OCI-M2 (cell line): ENCODE results near the gene PITPNM2.
"Not testable (repeated sequence)": the region's sequence is repeated elsewhere in the genome, so short reads cannot be mapped to it uniquely, and the experiment has no call there.

Experiments used
- DNase-seq: peaks from one replicate; lab custom pipeline; 2025; ENCODE audit not compliant: unreplicated experiment; lab: John Stamatoyannopoulos, UW

PITPNM2 gene

DNA sequence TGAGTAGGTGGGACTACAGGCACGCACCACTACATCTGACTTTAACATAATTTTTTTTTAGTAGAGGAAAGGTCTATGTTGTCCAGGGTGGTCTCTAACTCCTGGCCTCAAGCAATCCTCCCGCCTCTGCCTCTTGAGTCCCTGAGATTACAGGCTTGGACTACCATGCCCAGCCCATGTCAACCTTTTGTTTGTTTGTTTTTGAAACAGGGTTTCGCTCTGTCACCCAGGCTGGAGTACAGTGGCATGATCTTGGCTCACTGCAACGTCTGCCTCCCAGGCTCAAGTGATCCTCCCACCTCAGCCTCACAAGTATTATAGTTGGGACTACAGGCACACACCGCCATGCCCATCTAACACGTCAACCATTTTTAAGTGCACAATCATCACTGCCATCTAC, 29.2 kb downstream of the PITPNM2 start:
- no peak for DNase-seq

DNA sequence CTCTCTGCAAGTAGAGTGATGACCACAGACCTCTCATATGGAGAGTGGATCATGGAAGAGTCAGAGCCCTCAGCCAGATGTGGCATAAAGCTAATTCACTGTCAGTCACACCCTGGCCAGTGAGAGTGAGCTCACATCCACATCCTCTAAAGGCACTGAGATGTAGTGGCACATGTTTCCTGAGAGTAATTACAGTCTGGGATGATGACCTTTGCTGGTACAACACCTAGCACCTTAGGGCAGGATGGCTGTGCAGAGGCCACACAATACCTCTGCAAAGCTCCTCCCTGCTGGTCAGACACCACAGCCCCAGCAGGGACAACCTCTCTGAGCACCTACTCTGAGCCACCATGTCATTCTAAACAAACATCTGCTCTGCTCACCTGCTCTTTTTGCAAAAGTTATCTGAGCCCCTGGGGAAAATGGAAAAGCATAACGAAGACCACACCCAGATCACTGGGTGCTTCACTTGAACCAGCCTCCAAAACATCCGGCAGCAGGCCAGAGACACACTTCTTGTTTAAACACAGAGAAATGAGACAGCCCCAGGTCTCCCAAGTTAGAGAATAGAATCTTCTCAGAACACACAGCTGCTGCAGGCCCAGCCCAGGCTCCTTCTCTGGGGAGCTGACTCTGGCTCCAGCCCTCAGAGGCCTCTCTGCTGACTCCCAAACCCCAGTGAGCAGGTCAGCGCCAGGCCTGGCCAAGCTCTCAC, 30.3 kb downstream of the PITPNM2 start:
- DNase-seq, result no peak

DNA sequence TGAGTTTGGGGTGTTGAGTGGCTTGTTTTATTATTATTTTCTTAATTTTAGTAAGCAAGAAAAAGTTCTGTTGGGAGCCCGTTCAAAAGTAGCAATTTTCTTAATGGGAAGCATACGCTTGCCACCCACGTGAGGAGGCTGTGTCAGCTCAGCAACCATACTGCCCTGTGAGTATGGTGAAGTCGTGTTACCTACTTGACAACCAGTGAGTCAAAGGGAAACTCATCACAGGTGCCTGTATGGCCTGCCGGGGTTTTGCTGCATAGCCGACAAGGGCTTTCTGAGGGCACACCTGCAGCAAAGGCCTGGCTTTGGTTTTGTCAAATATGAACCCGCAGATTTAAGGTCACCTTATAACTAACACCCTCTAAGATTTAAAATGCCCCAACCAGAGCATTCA, 31.1 kb downstream of the PITPNM2 start:
- no peak for DNase-seq

DNA sequence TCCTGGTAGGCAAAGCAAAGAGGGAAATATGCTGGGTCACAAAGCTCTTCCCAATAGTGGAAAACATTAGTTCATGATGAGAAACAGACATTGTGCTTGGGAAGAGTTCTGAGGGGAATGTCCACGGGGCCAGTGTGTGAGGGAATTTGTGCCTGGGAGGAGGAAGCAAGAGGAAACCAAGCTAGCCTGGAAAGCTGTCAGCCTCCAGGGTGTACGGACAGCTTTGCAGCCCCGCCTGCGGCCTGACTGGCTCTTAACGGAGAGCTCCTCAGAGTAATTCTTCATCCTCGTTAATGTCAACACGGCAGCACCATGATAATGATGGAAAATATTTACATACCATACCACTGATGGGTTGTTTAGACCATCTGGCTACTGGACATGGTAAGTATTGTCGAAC, 32.4 kb downstream of the PITPNM2 start:
- no peak for DNase-seq

DNA sequence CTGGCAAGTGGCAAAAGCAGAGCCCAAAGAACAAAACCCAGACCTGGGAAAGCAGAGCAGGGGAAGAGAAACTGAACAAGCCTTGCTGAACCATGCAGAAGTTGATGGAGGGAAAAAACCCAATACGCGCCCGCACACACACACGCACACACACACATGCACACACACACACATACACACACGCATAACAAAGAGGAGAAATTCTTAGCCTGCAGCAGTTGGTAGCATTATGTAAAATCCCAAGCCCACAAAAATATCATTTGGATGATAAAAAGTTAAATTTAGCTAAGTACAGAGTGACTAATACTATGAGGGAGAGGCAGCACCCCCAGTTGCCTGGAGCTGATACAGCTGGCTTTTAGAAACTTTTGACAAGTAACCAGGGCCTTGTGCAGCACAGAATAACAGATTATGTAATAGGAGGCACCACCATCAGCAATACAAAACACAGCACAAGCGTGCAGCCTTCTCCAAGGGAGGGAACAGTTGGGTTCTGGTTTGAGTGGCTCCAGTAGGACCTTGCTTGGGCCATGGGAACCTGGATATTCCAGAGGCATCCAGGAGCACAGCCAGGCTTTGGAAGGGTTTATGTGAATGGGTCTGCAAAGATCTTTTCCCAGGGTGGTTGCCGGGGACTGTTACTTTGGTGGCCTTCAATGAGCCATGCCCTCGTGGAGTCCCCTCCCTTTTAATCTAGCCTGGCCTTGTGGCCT, 35.3 kb downstream of the PITPNM2 start:
- no peak for DNase-seq

DNA sequence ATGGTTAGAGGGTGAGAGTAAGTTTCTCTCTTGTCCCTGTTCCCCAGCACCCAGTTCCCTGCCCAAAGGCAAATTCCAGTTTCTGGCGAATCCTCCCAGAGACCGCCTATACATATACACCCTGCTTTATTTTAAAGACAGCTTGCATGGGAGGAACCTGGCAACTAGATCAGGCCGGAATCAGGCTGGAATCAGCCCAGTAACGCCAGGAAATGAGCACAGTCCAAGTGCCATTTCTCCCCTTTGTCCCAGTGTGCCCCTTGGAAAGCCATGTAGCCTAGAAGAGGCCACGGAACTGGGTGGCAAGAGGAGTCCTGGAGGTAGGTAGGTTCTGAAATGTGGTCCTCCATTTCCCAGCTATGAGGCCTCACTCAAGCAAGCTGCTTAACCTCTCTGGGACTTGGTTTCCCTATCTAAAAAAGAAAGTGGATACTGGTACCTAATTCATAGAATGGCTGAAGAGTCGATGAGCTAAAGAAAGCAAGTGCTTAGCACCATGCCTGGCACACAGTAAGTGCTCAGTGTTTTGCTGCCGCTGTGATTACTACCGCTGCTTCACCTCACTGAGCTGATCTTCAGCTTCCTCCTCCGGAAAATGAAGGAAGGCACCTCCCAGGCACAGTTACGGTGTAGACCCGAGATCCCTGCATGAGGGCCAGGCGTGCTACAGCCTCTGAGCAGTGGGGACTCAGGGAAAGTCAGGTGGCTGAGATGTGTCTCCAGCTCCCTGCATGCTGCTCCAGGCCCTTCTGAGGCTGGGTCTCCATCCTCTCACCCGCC, 36.4 kb downstream of the PITPNM2 start:
- DNase-seq, result no peak

DNA sequence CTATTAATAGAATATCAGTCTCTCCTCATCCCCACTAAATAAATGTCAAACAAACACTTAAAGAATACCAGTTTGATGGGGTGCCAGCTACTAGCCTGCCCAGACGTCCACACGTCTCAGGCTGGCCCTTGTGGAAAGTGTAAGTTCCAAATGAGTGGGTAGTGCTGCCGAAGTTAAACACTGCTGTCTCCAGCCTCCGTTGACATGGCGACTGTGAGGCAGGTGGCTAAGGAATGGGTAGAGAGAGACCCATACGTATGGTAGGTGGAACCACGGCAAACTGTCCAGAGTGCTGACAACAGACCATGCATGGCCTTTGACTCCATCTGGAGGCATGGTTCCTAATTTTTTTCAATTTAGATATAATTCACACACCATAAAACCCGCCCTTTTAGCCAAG, 37.9 kb downstream of the PITPNM2 start:
- DNase-seq, result no peak

DNA sequence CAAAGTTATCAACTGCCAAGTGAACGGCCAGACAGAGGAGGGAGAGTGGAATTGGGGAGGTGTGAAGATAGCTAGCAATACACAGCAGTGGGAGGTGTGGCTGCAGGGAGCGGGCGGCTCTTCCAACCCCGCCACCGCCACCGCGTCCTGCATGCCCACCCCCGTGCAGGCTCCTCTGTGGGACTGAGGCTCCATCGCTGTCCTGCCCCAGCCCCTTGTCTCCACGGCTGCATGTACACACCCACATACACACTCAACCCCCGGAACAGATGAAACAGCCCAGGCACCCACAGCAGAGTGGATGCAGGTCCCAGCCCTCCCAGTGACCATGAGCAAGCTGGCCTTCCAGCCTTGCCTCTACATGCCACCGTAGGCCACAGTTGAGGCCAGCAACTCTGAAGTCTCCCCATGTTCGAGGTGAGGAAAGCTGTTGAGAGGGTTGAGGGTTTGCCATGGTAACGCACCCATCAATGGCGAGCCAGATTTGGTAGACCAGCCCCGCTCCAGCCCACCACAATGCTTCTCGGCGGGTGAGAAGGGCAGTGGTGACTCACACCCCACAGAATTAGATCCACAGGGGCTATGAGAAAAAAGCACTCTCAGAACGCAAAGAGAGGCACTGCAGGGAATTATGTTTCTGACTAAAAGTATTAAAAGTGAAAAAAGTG, 39.3 kb downstream of the PITPNM2 start:
- no peak for DNase-seq

DNA sequence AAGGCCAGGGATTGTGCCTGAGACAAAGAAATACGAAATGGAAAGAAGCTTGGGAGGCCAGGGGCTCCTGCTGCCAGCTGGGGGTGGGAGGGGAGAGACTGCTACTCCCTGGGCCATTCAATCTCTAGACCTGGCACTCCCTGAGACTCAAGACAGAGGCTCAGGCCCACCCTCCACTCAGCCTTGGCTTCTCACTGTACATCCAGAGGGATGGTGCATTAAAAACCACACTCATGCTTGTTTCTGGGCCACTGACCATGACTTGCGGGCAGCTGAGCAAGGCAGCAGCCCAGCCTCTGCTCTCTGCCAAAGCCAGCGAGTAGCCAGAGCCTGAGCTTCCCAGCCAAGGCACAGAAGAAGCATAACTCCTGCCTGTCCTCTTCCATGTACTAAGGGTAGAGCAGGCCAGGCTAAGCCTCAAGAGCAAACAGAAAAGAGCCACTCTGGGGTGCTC, 41.5 kb downstream of the PITPNM2 start:
- no peak for DNase-seq

DNA sequence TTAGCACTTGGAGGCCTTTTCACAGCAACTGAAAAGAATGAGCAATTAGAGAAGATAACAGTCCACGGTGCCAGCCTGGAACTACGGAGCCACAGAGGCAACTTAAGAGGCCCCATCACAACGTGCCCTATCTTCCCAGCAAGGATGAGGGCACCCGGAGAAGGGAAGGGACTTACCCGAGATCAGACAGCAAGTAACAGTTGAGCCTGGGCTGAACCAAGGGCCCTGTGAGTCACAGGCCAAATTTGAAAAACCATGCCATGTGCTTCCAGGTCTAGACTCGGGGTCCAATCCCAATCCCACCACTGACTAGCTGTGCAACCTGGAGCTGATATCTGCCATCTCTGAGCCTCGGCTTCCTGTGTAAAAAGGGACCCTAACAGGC, 42.2 kb downstream of the PITPNM2 start:
- no peak for DNase-seq

DNA sequence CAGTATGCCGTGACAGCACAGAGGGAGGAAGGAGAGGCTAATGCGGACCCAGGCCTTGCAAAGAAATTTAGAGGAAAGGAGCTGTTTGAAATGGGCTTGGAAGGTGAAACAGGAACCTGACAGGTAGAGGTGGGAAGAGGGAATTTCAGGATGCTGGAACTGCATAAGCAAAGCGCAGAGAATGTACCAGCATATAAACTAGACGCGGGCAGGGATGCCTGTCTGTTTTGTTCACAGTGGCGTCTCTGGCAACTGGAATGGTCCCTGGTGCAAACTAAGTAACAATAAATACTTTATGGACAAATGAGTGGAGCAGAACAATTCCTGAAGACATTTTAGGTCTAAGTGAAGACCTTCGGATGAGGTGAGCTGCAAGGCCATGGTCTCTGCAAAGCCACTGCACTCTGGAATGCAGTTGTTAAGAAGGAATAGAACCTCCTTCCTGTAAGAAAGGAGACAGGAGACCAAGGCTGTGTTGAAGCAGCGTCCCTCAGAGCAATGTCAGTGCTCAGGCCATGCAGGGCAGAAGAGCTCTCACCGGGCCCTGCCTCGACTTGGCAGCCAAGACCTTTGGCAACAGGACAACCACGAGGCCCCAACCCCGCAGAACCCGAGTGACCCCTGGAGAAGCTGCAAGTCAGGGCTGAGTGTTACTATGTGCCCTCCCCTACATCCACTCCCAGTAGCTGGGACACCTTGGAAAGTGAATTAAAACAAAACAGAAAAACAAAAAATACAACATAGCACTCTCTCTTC, 42.8 kb downstream of the PITPNM2 start:
- no peak for DNase-seq

DNA sequence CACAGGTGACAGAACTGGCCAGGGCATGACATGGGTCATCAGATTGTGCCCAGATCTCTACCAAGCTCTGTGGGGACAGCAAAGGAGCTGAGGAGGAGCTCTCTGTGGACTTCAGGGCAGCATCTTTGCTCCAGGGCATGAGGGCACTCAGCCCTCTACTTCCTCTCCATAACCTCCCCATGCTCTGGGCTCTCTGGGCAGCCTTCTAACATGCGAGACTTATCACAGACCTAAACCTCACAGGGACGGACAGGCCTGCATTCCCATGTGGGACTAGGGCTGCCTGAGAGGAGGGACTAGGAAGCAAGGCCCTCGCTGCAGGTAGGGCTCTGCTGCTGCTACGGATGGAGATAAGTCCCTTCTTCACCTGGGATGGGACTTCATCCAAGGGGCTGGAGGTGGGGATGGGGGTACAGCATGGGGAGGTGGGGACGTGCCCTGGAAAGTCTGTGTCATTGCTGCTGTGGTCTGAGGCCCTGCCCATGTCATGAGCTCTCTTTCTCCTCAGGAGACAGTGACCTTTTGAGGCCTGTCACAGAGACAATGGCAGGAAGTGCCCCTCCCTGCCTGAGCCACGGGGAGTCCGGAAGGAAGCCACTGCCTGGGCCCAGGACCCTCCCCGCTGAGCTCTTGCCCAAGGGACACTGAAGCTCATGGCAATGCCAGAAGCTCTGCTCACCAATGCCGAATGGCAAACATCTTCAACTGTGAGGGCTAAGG, 44.1 kb downstream of the PITPNM2 start:
- peak; percentile 39 for DNase-seq

DNA sequence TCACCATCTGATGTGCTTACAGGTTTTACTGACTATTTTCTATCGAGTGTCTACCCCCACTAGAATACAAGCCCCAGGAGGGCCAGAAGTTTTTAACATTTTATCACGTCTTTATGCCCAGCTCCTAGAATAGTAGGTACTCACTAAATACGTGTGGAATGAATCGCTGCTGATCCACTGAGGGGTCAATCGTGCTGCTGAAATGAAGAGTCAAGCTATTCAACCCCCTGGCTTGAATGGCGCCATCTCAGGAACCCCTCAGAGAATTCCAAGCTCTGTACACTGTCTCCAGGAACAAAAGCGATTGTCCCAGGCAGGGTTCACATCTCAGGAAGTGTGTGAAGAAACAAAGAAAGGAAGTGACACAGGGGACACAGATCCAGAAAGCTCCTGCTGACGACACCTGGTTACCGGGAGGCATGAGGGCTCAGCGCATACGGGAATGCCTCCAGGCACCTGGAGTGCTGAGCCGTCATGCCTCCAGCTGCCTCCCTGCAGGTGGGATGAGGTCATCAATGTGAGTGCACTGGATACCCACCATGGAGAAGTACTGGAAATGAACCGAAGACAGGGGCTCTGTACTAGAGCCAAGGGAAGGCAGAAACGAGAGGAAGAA, 45.6 kb downstream of the PITPNM2 start:
- no peak for DNase-seq

DNA sequence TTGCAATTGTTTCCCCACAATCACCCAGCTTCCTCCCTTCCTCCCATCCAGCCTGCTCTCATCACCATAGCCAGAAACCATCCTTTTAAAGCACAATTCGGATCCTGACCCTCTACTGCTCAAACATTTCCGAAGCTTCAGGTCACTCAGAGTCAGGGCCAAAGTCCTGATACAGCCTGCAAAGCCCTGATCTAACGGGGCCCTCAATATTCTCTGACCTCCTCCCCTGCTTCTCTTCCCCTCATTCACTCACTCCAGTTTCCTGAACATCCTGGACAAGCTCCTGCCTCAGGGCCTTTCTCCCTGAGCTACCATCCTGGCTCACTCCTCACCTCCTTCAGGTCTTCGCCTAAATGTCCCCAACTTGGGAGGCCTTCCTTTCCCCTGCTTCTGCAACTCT, 46.1 kb downstream of the PITPNM2 start:
- DNase-seq, result no peak

DNA sequence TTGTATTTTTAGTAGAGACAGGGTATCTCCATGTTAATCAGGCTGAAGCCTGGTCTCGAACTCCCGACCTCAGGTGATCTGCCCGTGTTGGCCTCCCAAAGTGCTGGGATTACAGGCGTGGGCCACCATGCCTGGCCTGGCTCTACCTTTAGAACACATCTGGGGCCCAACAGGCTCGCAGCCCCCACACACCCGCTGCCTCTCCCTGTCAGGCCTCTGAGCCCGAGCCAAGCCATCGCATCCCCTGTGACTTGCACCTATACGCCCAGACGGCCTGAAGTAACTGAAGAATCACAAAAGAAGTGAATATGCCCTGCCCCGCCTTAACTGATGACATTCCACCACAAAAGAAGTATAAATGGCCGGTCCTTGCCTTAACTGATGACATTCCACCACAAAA, 46.8 kb downstream of the PITPNM2 start:
- DNase-seq, result not testable (repeated sequence)

DNA sequence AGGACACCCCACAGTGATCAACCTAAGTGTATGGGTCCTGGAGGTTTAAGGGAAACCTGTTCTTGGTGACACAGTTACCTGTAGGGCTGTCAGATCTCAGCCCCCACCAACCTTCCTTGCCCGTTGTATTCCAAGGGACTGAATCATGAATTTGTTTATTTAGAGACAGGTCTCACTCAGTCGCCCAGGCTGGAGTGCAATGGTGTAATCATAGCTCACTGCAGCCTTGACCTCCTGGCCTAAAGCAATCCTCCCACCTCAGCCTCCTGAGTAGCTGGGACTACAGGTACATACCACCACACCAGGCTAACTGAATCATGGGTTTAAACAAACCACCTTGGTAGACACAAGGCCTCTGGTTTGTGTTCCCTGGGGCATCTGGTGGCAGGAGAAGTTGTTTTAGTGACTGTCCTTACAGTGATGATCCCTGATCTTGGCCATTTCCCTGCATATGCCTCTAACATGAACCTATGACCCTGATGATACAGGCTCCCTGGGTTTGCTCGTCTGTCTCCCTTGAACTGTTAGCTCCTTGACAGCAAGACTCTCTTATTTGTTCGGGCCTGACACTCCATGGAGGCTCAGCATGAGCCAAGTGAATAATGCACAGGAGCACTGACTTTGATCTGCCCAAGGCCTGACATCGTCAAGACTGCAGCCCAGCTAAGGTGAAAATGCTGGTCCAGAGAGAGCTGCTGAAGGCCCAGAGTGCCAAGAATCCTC, 47.9 kb downstream of the PITPNM2 start:
- DNase-seq, result no peak

DNA sequence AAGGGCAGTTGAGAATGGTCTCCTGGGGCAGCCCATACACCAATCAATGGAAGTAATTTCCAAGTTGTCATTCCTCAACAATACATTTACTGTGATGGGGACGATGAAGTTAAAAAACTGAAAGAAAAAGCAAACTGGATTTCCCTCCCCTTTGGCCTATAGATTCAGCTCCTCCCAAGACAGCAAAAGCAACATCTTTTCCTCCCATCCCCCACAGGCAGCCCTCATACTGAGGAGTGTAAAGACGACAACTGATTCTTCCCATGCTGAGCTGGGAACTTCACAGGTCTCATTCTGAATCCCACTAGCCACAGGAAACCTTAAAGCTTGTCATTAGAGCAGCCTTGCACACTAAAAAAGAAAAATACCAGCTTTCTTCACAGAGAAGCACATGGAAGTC, 48.5 kb downstream of the PITPNM2 start:
- no peak for DNase-seq

DNA sequence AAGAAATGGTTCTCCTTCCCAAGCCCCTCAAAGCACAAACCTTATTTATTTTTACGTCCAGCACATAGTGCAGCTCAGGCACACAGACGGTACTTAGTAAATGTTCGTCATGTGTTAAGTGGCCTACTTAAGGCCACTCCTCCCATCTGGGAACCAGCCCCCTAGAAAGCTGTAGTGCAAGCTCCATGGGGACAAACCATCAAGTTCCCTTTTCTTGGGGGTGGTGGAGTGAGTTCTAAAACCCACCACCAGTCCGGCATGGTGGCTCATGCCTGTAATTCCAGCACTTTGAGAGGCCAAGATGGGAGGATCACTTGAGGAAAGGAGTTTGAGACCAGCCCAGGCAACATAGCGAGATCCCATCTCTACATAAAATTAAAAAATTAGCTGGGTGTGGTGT, 49.4 kb downstream of the PITPNM2 start:
- no peak for DNase-seq
